HG02870 (cell line): Measurements from ENCODE around the gene DDX54.
A peak's percentile ranks its signal among the peaks of the same experiment; 100 is the strongest.

Experiments
- ATAC-seq: cut with Tn5 transposase; IDR thresholded peaks from one replicate; pipeline ENCODE4 v1.9.1; 2021; ENCODE audit warnings: mild to moderate bottlenecking, moderate library complexity; ENCODE audit not compliant: unreplicated experiment

The DDX54 gene, protein sequence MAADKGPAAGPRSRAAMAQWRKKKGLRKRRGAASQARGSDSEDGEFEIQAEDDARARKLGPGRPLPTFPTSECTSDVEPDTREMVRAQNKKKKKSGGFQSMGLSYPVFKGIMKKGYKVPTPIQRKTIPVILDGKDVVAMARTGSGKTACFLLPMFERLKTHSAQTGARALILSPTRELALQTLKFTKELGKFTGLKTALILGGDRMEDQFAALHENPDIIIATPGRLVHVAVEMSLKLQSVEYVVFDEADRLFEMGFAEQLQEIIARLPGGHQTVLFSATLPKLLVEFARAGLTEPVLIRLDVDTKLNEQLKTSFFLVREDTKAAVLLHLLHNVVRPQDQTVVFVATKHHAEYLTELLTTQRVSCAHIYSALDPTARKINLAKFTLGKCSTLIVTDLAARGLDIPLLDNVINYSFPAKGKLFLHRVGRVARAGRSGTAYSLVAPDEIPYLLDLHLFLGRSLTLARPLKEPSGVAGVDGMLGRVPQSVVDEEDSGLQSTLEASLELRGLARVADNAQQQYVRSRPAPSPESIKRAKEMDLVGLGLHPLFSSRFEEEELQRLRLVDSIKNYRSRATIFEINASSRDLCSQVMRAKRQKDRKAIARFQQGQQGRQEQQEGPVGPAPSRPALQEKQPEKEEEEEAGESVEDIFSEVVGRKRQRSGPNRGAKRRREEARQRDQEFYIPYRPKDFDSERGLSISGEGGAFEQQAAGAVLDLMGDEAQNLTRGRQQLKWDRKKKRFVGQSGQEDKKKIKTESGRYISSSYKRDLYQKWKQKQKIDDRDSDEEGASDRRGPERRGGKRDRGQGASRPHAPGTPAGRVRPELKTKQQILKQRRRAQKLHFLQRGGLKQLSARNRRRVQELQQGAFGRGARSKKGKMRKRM

GRCh38 chr12:113185180-113186032, at the start of gene DDX54, which contains the start of gene RITA1:
Gene DDX54, minus strand, starts transcription at chr12:113185478. Its CDS starts 27 bp downstream, at chr12:113185451.
Gene RITA1, plus strand, starts transcription at chr12:113185721. Its CDS starts 1,026 bp downstream, at chr12:113186747.
- ATAC-seq = peak; percentile 36

DNA sequence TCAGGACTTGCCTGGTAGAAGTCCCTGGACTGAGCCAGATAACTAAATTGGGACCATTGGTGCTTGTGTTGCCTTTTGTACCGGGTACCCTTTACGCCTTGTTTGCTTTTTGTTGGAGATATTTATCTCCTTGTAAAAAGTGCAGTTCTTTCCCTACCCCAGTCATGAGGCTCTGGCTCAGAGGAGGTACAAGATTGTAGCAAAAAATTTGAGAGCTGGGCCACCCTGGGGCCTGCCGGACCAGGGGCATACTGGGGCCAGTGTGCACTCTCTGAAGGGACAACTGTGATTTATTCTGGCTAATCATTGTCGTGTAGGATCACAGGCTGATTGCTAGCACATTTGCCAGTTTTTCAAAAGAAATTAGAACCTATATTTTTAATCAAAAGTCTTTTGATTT, 49.2 kb upstream of the DDX54 start:
- no peak for ATAC-seq

DNA sequence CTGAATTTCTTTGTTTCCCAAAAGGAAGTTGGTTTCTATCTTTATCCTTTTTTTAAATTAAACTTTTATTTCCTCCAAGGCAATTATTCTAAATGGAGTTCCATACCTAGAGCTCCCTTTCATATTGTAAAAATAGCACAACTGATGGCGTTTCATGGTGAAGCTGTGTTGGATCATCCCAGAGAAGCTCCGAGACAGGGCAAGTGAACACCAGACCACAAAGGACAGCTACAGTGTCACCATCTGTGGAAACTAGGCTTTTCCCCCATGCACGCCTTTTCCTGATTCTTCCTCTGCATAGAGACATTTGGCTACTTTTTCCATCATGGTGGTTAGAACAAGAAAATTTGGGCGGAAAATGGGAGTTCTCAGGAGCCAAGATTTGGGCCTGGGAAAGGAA, 48.7 kb upstream of the DDX54 start:
- ATAC-seq = no peak

- ATAC-seq = peak; percentile 64
These were observed 47.7 kb upstream of the DDX54 start for GRCh38 chr12:113232840-113233585.

DNA sequence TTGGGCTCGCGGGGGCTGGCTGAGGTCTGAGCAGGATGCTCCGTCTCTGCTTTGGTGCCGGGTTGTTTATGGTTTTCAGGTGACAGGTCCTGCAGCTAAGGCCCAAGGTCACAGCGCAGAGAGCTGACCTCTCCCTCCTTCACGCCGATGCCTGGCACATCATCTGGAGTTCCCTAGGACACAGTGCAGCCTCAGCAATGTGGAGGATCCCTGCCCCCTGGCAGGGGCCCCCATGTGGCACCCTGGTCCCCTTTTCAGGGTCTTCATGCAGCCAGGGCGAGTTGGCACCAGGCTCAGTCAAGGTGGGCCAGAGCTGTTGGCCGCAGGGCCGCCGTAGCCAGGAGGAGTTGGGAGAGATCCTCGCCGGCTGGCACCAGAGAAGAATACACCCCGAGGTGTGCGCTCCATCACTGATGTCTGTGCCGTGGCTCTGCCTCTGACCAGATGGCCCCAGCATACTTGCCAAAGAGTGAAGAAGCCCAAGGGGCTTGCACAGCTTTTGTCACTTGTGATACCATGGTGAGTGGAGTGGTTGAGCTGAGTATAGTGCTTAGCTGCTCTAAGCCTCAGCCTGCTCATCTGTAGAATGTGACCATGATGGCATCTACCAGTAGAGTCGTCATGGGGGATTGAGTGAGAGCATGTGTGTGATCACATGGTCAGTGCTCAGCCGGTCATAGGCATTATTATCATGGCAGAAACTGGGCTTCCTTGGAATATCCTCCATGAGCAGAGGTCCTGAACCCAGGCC, 47.0 kb upstream of the DDX54 start:
- no peak for ATAC-seq

DNA sequence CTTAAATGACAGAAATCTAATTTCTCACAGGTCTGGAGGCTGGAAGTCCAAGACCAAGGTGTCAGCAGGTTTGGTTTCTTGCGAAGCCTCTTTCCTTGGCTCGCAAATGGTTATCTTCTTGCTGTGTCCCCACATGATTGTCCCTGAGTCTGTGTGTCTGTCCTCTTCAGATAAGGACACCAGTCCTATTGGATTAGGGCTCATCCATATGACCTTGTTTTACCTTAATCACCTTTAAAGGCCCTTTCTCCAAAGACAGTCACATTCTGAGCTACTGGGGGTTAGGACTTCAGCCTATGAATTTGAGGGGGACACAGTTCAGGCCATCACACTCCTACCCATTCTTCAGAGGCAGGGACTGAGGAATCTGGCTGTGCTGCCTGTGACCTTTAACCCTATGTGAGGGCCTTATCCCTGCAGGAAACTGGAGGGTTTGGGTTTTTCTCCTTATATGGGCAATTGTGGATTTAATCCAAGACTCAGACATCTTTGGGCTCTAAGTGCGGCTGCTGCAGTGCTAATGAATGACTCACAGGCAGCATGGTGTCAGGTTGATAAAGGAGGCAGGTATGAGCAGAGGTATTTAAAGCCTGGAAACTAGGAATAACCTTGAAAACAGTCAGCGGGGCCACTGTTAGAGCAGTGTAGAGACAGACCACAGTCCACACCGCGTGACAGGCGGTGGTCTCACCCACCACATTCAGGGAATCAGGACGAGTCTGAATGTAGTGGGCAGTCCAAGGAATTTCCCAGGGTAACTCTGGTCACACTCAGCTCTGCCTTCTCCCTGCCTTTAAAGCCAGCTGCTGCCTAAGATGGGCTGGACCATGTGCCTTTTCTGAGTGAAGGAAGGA, 46.2 kb upstream of the DDX54 start:
- no peak for ATAC-seq

DNA sequence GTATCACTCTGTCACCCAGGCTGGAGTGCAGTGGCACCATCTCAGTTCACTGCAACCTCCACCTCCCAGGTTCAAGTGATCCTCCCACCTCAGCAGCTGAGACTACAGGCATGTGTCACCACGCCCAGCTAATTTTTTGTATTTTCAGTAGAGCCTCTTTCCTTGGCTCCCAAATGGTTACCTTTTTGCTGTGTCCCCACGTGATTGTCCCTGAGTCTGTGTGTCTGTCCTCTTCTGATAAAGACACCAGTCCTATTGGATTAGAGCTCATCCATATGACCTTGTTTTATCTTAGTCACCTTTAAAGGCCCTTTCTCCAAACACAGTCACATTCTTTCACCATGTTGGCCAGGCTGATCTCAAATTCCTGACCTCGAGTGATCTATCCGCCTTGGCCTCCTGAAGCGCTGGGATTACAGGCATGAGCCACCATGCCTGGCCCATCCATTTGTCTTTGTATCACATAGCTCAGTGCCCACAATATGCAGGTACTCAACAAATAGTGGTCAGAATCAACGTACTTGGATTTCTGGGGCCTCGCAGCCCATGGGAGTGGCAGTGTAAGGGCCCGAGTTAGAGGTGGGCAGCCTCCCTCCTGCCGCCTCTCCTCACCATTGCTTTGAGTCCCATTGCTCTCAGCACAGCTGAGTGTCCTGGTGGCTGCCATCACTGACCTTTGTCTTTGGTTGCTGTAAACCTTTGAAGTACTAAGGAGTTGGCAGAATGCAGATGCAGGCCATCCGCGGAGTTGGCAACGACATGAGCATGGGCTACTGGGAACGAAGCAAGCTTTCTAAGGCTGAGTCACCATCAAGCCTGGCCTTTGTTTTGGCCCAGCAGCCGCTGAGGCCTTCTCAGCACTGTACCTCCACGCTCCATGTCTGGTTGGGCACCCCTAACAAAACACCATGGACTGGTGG, 45.3 kb upstream of the DDX54 start:
- ATAC-seq = no peak

DNA sequence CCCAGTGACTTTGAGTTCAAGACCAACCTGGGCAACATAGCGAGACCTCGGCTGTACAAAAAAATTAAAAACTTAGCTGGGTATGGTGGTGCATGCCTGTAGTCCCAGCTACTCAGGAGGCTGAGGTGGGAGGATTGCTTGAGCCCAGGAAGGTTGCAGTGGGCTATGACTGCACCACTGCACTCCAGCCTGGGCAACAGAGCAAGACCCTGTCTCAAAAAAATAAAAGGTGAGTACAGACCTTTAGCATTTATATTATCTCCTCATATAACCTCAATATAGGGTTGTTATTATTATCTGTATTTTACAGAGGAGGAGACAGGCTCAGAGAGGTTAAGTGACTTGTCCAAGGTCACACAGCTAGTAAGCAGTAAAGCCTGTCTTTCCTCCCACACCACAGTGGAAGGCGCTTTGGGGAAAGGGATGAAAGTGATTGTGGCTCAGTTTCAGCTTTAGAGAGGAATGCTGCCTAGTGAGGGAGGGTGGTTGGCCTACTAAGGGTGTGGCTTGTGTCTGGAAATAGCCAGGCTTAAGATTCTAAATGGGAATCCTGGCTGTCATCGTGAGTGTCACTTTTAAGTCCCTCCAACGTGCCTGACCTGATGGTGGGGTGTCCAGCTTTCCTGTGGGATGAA, 43.2 kb upstream of the DDX54 start:
- no peak for ATAC-seq

GRCh38 chr12:113227686-113228391, 42.6 kb upstream of the DDX54 start:
- ATAC-seq = no peak

DNA sequence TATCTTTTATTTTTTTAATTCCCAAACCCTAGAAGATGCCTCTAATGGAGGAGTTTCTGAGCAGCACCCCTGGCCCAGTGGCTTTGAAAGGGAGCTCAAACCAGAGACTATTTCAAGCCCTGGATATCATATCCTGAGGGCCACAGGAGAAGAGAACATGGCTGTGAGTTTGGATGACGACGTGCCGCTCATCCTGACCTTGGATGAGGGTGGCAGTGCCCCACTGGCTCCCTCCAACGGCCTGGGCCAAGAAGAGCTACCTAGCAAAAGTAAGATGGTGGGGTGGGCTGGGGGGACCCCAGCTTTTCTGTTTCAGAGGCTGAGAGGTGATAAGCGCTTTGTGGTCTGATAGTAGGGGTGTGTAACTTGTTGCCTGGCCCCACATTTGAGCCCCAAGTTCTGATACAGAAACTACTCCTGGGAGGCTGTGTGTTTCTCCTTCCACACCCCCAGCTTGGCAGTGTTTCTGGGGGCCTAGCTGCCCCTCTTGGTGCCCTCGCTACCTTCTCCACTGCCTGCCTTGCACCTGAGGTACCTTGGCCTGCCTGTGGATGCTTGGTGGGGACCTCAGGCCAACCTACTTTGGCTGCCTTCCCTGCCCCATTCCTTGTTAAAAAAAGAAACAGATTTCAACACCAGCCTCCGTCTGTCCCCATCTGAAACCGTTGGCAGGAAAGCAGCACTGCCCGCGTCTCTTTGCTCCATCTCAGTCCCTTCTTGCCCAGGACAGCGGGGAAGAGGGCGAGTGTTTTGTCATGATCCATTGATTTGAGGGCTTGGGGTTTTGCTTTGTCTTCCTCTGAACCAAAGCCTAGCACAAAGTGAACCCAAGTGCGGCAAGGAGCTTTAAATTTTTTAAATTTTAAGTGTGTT, 41.7 kb upstream of the DDX54 start:
- no peak for ATAC-seq

- no peak for ATAC-seq
These were observed 39.7 kb upstream of the DDX54 start for GRCh38 chr12:113224955-113225354.

DNA sequence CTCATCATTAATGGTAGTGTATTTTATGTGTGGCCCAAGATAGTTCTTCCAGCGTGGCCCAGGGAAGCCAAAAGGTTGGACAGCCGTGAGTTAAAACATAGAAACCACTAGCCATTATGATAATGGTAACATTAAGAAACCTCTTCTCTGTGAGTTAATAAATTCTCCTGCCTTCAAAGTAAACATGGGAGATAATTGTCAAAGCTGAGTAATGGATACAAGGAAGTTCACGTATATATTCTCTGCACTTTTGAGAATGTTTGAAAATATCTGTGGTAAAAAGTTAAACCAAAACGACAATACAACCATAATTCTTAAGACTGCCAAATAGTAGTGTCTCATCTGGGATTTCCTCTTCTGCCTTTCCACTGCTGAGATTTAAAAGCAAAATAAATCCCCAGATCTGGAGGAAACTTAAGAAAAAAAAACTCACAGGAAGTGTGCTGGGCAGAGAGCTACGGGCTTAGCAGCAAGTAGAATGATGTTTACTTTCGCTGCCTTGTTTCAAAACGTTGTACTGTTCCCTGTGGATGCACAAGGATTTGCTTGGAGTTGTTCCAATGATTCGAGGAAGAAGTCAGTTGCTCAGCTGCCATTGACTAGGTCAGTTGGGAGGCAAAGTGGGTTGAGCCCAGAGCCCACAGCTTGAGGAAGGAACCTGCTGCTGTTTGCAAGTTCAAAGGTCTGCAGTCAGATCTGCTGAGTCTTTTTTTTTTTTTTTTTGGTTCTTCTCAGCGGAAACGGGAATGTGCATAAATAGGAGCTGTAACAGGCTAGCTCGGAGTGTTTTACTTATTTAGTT, 37.7 kb upstream of the DDX54 start:
- ATAC-seq = no peak

- no peak for ATAC-seq
These were observed 36.9 kb upstream of the DDX54 start for GRCh38 chr12:113221997-113222729.
